Thyroid gland (tissue), 4 donors: ENCODE data around the gene LGALS7B. TPM values are rescaled to one million over a fixed set of nuclear protein-coding genes. Genes with fewer than 3 reads are reported as not detected.

Experiments
- DNase-seq, 2 donors: peaks; one replicate each; pipeline ENCODE4 v3.0.0-alpha.2; 2019
- H3K27ac ChIP-seq, 3 donors: fragments of 200-600 bp; sonication (generic); 1 replicate in 2 of 3; 2 replicates in 1 of 3; pipeline ENCODE4 v1.5.1; 2016 to 2019; ENCODE audit warnings: mild to moderate bottlenecking in 1 of 3, moderate library complexity in 1 of 3
- H3K27me3 ChIP-seq: fragments of 200-600 bp; sonication (generic); one replicate; pipeline ENCODE4 v1.5.1; 2019
- H3K36me3 ChIP-seq, 2 donors: fragments of 200-600 bp; sonication (generic); one replicate each; pipeline ENCODE4 v1.5.1; 2016 to 2019
- H3K4me1 ChIP-seq, 2 donors: fragments of 200-600 bp; sonication (generic); one replicate each; pipeline ENCODE4 v1.5.1; 2017 to 2019
- H3K4me3 ChIP-seq, 3 donors: fragments of 200-600 bp; sonication (generic); replicated peaks in 1 of 3; 1 replicate in 2 of 3; 2 replicates in 1 of 3; pipeline ENCODE4 v1.5.1; 2016; ENCODE audit warnings: mild to moderate bottlenecking in 1 of 3
- H3K9me3 ChIP-seq: fragments of 200-600 bp; sonication (generic); one replicate; pipeline ENCODE4 v1.5.1; 2017
- POLR2A ChIP-seq, 2 donors: fragments of 450-650 bp; IDR thresholded peaks; one replicate each; pipeline ENCODE4 v1.6.1; 2017; ENCODE audit warnings: antibody characterized with exemption in 2 of 2, mild to moderate bottlenecking in 2 of 2, moderate library complexity in 1 of 2
- WGBS, 2 donors: methylation state at CpG; one replicate each; pipeline ENCODE4 v1.1.5; 2017; 5-methylcytosine and 5-hydroxymethylcytosine counted together
- intact Hi-C: fragments of 100-400 bp; cut with DNase I; formaldehyde crosslinking; loops from one replicate; pipeline ENCODE4 v1.15.1; 2023
- total RNA-seq, 4 donors: library from RNA; depleted of rRNA; stranded (reverse); fragments of >200 nt; gene quantifications; one replicate each; pipeline ENCODE4 v1.2.3, GENCODE V29; 2016
- TF ChIP-seq, protein P1 (sequence below), 6 experiments: fragments of 200-600 bp in 3 of 6; fragments of 450-650 bp in 3 of 6; sonication (generic) in 3 of 6; IDR thresholded peaks; one replicate each; pipeline ENCODE4 v1.5.1; 2016 to 2019; ENCODE audit warnings: antibody characterized with exemption in 6 of 6, mild to moderate bottlenecking in 2 of 6, inconsistent platforms in 1 of 6, moderate library complexity in 1 of 6

LGALS7B gene
- total RNA-seq, 4 donors from 2014 or later = not detected

DNA sequence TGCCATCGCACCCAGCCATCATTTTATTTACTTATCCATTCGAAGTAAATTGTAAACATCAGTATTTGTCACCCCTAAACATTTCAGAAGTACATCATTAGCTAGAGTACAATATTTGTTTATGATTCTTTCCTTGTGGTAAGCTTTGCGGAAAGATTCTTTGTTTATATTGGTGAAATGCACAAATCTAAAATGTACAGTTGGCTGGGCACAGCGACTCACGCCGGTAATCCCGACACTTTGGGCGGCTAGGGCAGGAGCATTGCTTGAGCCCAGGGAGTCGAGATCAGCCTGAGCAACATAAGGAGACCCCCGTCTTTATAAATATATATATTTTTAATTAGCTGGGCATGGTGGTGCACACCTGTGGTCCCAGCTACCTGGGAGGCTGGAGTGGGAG is 10.1 kb downstream of the LGALS7B start:
- H3K9me3 ChIP-seq = no peaks in the 10 kb centered on the region
- no peak overlapping the region for H3K27ac ChIP-seq
- H3K27me3 ChIP-seq = no peaks in the 10 kb centered on the region
- no peaks in the 10 kb centered on the region for H3K4me1 ChIP-seq
- TF ChIP-seq, protein P1, sequence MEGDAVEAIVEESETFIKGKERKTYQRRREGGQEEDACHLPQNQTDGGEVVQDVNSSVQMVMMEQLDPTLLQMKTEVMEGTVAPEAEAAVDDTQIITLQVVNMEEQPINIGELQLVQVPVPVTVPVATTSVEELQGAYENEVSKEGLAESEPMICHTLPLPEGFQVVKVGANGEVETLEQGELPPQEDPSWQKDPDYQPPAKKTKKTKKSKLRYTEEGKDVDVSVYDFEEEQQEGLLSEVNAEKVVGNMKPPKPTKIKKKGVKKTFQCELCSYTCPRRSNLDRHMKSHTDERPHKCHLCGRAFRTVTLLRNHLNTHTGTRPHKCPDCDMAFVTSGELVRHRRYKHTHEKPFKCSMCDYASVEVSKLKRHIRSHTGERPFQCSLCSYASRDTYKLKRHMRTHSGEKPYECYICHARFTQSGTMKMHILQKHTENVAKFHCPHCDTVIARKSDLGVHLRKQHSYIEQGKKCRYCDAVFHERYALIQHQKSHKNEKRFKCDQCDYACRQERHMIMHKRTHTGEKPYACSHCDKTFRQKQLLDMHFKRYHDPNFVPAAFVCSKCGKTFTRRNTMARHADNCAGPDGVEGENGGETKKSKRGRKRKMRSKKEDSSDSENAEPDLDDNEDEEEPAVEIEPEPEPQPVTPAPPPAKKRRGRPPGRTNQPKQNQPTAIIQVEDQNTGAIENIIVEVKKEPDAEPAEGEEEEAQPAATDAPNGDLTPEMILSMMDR (IDR thresholded peaks at IDR 0.05) = no peak
- H3K36me3 ChIP-seq = no peaks in the 10 kb centered on the region
- intact Hi-C loops = no loop called here
- H3K4me3 ChIP-seq = no peak overlapping the region
- no peak for DNase-seq
- WGBS, 2 donors = 92 to 95% methylated on average over 10 of the region's 10 CpGs

DNA sequence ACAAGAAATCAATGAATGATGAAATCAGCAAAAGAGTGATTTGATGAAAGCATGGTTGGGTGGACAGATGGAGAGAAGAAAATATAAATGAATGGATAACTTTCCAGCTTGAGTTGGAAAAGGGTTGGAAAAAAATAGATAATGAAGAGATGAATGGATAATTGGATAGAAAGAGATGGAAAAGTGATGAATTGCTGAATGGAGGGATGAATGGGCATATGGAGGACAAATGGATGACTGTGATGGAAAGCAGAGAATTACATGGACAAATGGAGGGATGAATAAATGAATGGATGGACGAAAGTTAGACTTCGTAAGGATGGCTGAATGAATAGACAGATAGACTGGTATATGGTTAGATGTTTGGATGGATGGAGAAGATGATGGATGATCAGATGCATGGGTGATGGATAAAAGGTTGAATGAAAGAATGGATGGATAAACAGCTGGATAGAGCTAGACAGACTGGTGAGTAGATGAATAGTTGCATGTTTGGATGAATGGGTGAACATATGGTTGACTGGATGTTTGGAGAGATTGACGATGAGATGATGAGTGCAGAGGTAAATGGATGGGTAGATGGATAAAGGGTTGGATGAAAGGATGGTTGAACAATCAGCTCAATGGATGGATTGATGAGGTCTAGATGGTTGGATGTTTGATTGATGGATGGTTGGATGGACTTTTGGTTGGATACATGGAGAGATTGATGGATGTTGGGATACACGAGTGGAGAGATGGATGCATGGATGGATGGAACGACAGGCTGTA is 11.8 kb downstream of the LGALS7B start:
- Histone ChIP-seq H3K9me3 (no peaks in the 10 kb centered on the region), H3K27ac (no peak overlapping the region), H3K36me3 (no peaks in the 10 kb centered on the region), H3K27me3 (no peaks in the 10 kb centered on the region), H3K4me1 (no peaks in the 10 kb centered on the region), H3K4me3 (no peak overlapping the region)
- TF ChIP-seq POLR2A (IDR thresholded peaks at IDR 0.05) = no peak
- TF ChIP-seq, protein P1 (IDR thresholded peaks at IDR 0.05) = no peak
- no peak for DNase-seq
- WGBS, 2 donors = 89 to 94% methylated on average over 5 of the region's 5 CpGs
- intact Hi-C loops = no loop called here

DNA sequence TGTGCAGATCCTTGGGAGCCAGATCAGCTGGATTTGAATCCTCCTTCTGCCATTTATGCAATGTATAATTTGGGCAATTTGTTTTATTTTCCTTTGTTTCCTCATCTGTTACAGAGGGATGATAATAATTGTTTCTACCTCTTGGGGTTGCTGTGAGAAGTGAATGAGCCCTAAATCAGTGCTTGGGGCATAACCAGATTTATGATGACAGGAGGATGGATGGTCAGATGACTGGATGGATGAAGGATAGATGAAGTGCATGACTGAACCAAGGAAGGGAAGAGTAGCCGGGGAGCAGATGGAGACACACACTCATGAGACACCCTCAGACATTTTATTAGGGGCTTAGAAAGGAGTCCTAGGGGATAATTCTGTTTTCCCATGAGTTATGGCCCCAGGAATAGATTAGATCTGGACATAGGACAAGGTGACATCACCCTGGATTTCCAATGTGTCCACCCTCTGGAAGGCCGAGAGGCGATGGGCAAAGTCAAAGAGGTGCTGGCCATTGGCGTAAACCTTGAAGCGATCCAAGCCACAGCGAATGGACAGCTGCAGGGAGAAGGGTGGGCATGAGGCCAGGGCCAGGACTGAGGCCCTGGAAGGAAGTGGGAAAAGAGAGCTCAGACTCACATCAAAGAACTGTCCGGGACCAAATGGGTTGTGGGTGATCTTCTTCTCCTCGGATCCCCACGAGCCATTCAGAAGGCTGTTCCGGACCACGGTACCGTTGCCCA is 12.5 kb downstream of the LGALS7B start:
- no peaks in the 10 kb centered on the region for H3K9me3 ChIP-seq
- WGBS, 2 donors = 93 to 97% methylated on average over 12 of the region's 12 CpGs
- H3K4me3 ChIP-seq = no peak overlapping the region
- no peak overlapping the region for H3K27ac ChIP-seq
- intact Hi-C loops = no loop called here
- DNase-seq = no peak
- TF ChIP-seq, protein P1 (IDR thresholded peaks at IDR 0.05) = no peak
- TF ChIP-seq POLR2A (IDR thresholded peaks at IDR 0.05) = no peak
- H3K36me3 ChIP-seq = no peaks in the 10 kb centered on the region
- no peaks in the 10 kb centered on the region for H3K27me3 ChIP-seq
- H3K4me1 ChIP-seq = no peaks in the 10 kb centered on the region

GRCh38 chr19:38803543-38803942 is 14.5 kb downstream of the LGALS7B start:
- whole genome bisulfite sequencing, 2 donors = 86 to 90% methylated on average over 10 of the region's 10 CpGs
- no peak overlapping the region for H3K27ac ChIP-seq
- no peaks in the 10 kb centered on the region for H3K36me3 ChIP-seq
- TF ChIP-seq POLR2A (IDR thresholded peaks at IDR 0.05) = no peak
- TF ChIP-seq, protein P1 (IDR thresholded peaks at IDR 0.05) = no peak
- DNase-seq = no peak
- H3K27me3 ChIP-seq = no peaks in the 10 kb centered on the region
- intact Hi-C loops = no loop called here
- H3K4me3 ChIP-seq = no peak overlapping the region
- peaks cover 4 to 11% of the 10 kb centered on the region in 2 donors for H3K4me1 ChIP-seq
- no peaks in the 10 kb centered on the region for H3K9me3 ChIP-seq

DNA sequence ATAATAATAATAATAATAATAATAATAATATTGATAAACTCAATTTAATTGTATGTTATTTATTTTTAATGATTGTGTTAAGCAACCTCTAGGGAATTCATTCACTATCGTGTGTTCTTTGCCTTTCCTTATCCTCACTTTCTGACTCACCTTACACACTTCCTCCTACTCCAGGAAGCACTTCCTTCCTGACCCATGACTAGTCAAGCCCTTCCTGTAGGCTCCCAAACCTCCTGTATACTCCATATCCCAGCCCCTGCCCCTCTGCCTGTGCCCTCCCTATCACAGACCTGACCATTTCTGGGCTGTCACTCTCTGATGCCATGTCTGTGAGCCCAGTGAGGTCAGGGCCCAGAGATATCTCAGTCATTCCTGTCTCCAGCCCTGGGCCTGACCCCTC is 16.2 kb downstream of the LGALS7B start:
- no peaks in the 10 kb centered on the region for H3K9me3 ChIP-seq
- no peaks in the 10 kb centered on the region for H3K27me3 ChIP-seq
- DNase-seq = no peak
- WGBS, 2 donors = 63 to 79% methylated on average over 1 of the region's 1 CpG
- no peak overlapping the region for H3K4me3 ChIP-seq
- no peak for TF ChIP-seq POLR2A (IDR thresholded peaks at IDR 0.05)
- TF ChIP-seq, protein P1 (IDR thresholded peaks at IDR 0.05) = no peak
- no peak overlapping the region for H3K27ac ChIP-seq
- H3K4me1 ChIP-seq = peaks cover 4 to 11% of the 10 kb centered on the region in 2 donors
- no peaks in the 10 kb centered on the region for H3K36me3 ChIP-seq
- intact Hi-C loops = no loop called here
